Caki2 (cell line): ENCODE measurements around the gene CDC20B. TPM values are rescaled to one million over a fixed set of nuclear protein-coding genes. Genes with fewer than 3 reads are reported as not detected.
A peak's percentile ranks its signal among the peaks of the same experiment; 100 is the strongest.

Experiments
- DNase-seq: peaks from one replicate; pipeline ENCODE4 v3.0.0-alpha.2; 2015; ENCODE audit warnings: low read depth
- in situ Hi-C: cut with HindIII; loops from 2 replicates; pipeline ENCODE4 v1.10.0; 2016; ENCODE audit warnings: low sequenced_read_pairs, low pct_unique_long_range_greater_than_20kb, mixed read lengths
- total RNA-seq: library from RNA; depleted of rRNA; stranded (reverse); fragments of >200 nt; shearing (Covaris generic); gene quantifications from 2 replicates; pipeline ENCODE4 v1.2.3, GENCODE V29; 2014; ENCODE audit warnings: low replicate concordance; rRNA removed

The CDC20B gene
- not detected in 2 replicates for total RNA-seq

- in situ Hi-C loops = loop anchor here (10.0 kb wide), 1 partner anchor 232 kb away; no protein-coding TSS in a partner anchor
- DNase-seq = peak; percentile 68
Observed at GRCh38 chr5:55172937-55173686, at the start of gene CDC20B. Gene CDC20B, minus strand, starts transcription at chr5:55173177. Its CDS starts 177 bp downstream, at chr5:55173000.

DNA sequence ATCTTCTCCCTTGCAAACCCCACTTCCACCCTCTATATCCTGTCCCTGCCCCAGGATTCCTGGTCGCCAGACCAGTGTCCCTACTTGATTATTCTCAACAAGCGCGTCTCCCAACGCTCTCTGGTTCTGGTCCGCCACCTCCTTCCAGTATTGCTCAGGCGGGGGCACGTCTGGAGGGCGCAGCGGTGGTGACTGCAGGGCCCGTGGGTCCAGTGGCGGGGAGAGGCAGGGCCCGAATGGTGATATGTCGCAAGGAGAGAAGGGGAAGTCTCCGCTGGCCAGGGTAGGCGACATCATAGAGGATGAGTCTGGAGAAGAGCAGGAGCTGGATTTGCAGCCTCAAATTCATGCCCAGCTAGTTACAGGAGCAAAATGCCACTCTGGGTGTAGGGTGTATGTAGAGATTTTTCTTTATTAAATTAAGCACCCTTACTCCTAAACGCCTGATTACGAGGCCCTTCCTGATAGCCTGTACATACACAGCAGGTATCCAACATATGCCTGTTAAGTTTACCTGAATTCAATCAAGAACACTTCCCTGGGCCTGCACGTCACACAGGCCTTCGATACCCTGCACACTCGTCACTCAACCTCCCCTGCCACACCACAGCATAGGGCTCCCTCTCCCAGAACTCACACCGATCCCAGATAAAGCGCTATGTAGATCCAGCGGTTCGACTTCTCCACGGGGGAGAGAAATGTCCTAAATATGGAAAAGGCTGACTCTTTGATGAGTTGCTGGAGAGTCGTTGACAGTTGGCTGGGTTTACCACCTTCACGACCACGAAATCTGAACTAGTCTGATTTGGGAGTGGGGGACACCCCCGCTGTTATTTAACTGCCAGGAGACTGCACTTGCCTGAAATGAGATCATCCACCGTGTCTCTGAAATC is 49.4 kb upstream of the CDC20B start:
- DNase-seq = no peak
- in situ Hi-C loops = no loop called here

- in situ Hi-C loops = no loop called here
Observed at GRCh38 chr5:55220433-55221185, 47.6 kb upstream of the CDC20B start.

DNA sequence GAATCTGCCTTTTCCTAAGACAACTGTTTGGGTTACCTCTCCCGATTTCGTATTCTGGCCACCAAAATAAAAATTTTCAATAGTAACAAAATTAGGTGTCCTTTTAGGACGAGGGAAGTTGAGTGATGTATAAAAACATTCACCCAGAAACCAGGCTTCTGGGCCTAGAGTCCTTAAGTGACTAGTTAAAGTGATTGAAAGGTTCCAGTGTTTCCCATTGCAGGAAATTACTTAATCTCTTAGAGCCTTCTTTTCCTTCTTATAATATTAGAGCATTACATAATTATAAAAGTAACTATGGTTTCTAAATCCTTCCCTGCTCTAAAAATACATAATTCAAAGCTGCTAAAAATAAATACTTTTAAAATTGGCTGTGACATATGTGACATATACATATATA is 46.8 kb upstream of the CDC20B start:
- in situ Hi-C loops = no loop called here
- DNase-seq = no peak

More at GRCh38 chr5:55220433-55221185, 47.6 kb upstream of the CDC20B start:
- no peak for DNase-seq

DNA sequence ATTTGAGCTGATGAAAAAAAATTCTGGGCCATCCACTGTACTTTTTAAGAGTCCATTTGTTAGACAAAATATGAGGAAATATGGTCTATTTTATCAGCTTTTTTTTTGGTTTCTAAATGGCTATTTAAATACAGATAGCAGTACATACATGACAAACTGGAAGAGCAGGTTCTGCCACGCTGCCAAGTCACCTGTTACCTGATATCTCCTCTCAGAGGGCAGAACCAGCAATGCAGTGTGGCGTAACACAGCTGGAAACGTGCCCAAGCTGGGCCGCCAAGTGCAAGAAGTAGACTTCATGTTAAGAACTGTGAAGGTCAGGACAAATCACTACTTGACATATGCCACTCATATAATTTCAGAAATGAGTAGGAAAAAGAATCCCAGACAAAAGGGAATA is 46.0 kb upstream of the CDC20B start:
- DNase-seq = no peak
- in situ Hi-C loops = no loop called here

GRCh38 chr5:55211184-55211874 is 38.4 kb upstream of the CDC20B start:
- in situ Hi-C loops = no loop called here

GRCh38 chr5:55205001-55205400 is 32.0 kb upstream of the CDC20B start:
- no peak for DNase-seq

More at GRCh38 chr5:55211184-55211874, 38.4 kb upstream of the CDC20B start:
- DNase-seq = no peak

DNA sequence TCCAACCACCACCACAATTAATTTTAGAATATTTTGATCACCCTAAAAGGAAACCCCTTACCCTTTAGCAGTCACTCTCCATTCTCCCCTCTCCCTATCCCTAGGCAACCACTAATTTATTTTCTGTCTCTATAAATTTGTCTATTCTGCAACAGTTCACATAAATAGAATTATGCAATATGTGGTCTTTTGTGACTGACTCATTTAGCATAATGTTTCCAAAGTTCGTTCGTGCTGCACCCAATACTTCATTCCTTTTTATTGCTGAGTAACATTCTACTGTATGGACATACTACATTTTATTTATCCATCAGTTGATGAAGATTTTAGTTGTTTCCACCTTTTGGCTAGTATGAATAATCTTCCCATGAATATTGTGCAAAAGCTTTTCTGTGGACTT is 18.2 kb upstream of the CDC20B start:
- DNase-seq = no peak
- in situ Hi-C loops = no loop called here

More at GRCh38 chr5:55205001-55205400, 32.0 kb upstream of the CDC20B start:
- in situ Hi-C loops = no loop called here

- DNase-seq = no peak
- in situ Hi-C loops = no loop called here
Observed at GRCh38 chr5:55188656-55189540, 15.9 kb upstream of the CDC20B start.

DNA sequence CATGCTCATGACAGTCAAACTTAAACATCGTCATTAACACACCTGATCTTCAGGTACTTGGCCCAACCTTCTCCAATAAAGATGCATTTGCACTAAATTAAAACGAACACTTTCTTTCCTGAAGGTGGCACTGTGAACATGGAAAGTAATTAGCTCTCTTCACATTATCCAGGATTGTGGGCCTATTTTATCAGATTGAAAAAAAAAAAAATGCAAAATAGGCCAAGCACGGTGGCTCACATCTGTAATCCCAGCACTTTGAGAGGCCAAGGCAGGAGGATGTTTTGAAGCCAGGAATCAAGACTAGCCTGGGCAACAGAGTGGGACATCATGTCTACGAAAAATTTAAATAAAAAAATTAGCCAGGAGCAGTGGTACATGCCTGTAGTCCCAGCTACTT is 14.4 kb upstream of the CDC20B start:
- DNase-seq = peak; percentile 23
- in situ Hi-C loops = no loop called here

GRCh38 chr5:55180016-55180415 is 7.0 kb upstream of the CDC20B start:
- in situ Hi-C loops = no loop called here
- DNase-seq = no peak

DNA sequence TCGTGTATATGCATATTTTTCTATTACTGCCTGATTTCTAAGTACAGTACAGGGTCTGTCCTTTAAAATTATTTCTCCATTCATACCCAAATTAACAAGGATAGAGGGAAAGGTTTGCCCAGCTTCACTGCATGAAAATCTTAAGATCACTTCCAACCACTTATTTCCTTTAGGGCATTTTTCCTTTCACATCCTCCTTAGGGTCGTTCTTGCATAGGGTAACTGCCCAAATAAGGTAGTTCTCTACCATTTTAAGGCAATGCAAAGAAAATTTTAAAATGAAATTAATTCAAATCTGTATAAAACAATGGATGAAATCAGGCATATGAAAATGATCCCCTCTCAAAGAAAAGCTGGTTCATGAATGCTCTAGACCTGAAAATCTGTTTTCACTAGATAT is 4.1 kb upstream of the CDC20B start:
- in situ Hi-C loops = loop anchor here (10.0 kb wide), 1 partner anchor 228 kb away; no protein-coding TSS in a partner anchor
- DNase-seq = no peak

- DNase-seq = peak; percentile 78
- in situ Hi-C loops = loop anchor here (10.0 kb wide), 1 partner anchor 229 kb away; no protein-coding TSS in a partner anchor
Observed at GRCh38 chr5:55176176-55176818, 3.3 kb upstream of the CDC20B start.

GRCh38 chr5:55175781-55176175 is 2.8 kb upstream of the CDC20B start:
- in situ Hi-C loops = loop anchor here (10.0 kb wide), 1 partner anchor 229 kb away; no protein-coding TSS in a partner anchor
- DNase-seq = no peak

GRCh38 chr5:55173687-55174230 is 782 bp upstream of the CDC20B start:
- in situ Hi-C loops = loop anchor here (10.0 kb wide), 1 partner anchor 231 kb away; no protein-coding TSS in a partner anchor
- no peak for DNase-seq
